Spleen (tissue), 11 donors: ENCODE measurements around the gene COA3. TPM values are rescaled to one million over a fixed set of nuclear protein-coding genes. Genes with fewer than 3 reads are reported as not detected.

Experiments
- DNase-seq: peaks from one replicate; pipeline ENCODE4 v3.0.0-alpha.2; 2020
- H3K27ac ChIP-seq, 8 donors: fragments of 200-600 bp; sonication (generic) in 7 of 8; 1 replicate in 4 of 8; 2 replicates in 4 of 8; pipeline versions ENCODE4 v1.5.0 to v1.8.0; 2016 to 2021; ENCODE audit warnings: inconsistent platforms in 4 of 8, mild to moderate bottlenecking in 4 of 8, moderate library complexity in 1 of 8
- H3K27me3 ChIP-seq, 7 donors: fragments of 200-600 bp; sonication (generic) in 6 of 7; replicated peaks in 1 of 7; 1 replicate in 4 of 7; 2 replicates in 3 of 7; pipeline versions ENCODE4 v1.5.0 to v1.8.0; 2016 to 2021; ENCODE audit warnings: inconsistent platforms in 3 of 7, mild to moderate bottlenecking in 1 of 7
- H3K36me3 ChIP-seq, 6 donors: fragments of 200-600 bp; sonication (generic) in 5 of 6; 1 replicate in 4 of 6; 2 replicates in 2 of 6; pipeline versions ENCODE4 v1.5.0 to v1.8.0; 2016 to 2021; ENCODE audit warnings: inconsistent platforms in 2 of 6
- H3K4me1 ChIP-seq, 6 donors: fragments of 200-600 bp; sonication (generic) in 5 of 6; 1 replicate in 3 of 6; 2 replicates in 3 of 6; pipeline versions ENCODE4 v1.5.0 to v1.8.0; 2016 to 2021; ENCODE audit warnings: inconsistent platforms in 3 of 6
- H3K4me3 ChIP-seq, 8 donors: fragments of 200-600 bp; sonication (generic) in 7 of 8; 1 replicate in 4 of 8; 2 replicates in 4 of 8; pipeline versions ENCODE4 v1.5.0 to v1.8.0; 2016 to 2021; ENCODE audit warnings: inconsistent platforms in 4 of 8, mild to moderate bottlenecking in 4 of 8, moderate library complexity in 2 of 8
- H3K9me3 ChIP-seq, 8 donors: fragments of 200-600 bp; sonication (generic) in 7 of 8; 1 replicate in 4 of 8; 2 replicates in 4 of 8; pipeline versions ENCODE4 v1.5.0 to v1.8.0; 2016 to 2021; ENCODE audit warnings: inconsistent platforms in 4 of 8
- CTCF ChIP-seq, 11 experiments: fragments of 200-600 bp in 7 of 11; fragments of 450-650 bp in 4 of 11; sonication (generic) in 4 of 11; IDR thresholded peaks in 8 of 11; conservative IDR thresholded peaks in 3 of 11; 1 replicate in 7 of 11; 2 replicates in 4 of 11; pipeline versions ENCODE4 v1.4.0 to v1.8.0; 2016 to 2021; ENCODE audit warnings: antibody characterized with exemption in 11 of 11, inconsistent platforms in 4 of 11, mild to moderate bottlenecking in 1 of 11
- POLR2A ChIP-seq, 3 donors: fragments of 450-650 bp; IDR thresholded peaks; one replicate each; pipeline ENCODE4 v1.5.1; 2017; ENCODE audit warnings: antibody characterized with exemption in 3 of 3, mild to moderate bottlenecking in 1 of 3
- POLR2AphosphoS5 ChIP-seq, 3 donors: sonication (generic); formaldehyde crosslinking; IDR thresholded peaks; one replicate each; pipeline ENCODE4 v1.5.1; 2017; ENCODE audit warnings: antibody characterized with exemption in 3 of 3
- WGBS, 5 donors: extraction: QIAGEN DNeasy Blood & Tissue Kit in 3 of 5; methylation state at CpG; one replicate each; pipeline versions ENCODE4 v1.1.5 to v1.1.7; 2013 to 2018; 5-methylcytosine and 5-hydroxymethylcytosine counted together
- intact Hi-C: fragments of 100-400 bp; cut with DNase I; formaldehyde crosslinking; loops from one replicate; pipeline ENCODE4 v1.15.0; 2023; ENCODE audit warnings: low total_unique reads
- polyA plus RNA-seq, 3 donors: library from polyadenylated mRNA; stranded (reverse); fragments of 200-250 nt; gene quantifications; one replicate each; pipeline ENCODE4 v1.2.1, GENCODE V29; 2013
- total RNA-seq, 7 donors: library from RNA; depleted of rRNA in 3 of 7; stranded (reverse); fragments of >200 nt in 3 of 7; fragmentation: NEBNext Ultra II Directional in 4 of 7; extraction: Animal tissue kit (Norgen Biotek cat#: 25700) in 4 of 7; gene quantifications; one replicate each; pipeline versions ENCODE4 v1.1.0 to v1.2.1, GENCODE V29; 2016 to 2021
- donor health status: healthy with polysubstance abuse.
- donor health status: DM: no; HTN: no; CAD: no; lungs with moderate emphysema.
- donor health status: DM: no; HTN: no; CAD: no.
- donor health status: Bipolar disorder and iron deficiency.
- donor health status: healthy.
- donor health status: DM: no; HTN: no; CAD: no.
- donor health status: DM: yes; HTN: yes; CAD: no.

COA3 gene
- total and polyA plus RNA-seq, 10 donors = 30.0 to 126 (median 43.3) TPM

- DNase-seq = peak; percentile 59
- TF ChIP-seq CTCF (IDR thresholded peaks at IDR 0.05 in 8 of 11, conservative IDR thresholded peaks at IDR 0.05 in 3 of 11) = no peak
- TF ChIP-seq POLR2A (IDR thresholded peaks at IDR 0.05) = no peak
- TF ChIP-seq POLR2AphosphoS5 (IDR thresholded peaks at IDR 0.05) = no peak
- 61 to 87% (median 70%) methylated on average over 7 of the region's 7 CpGs for WGBS, 5 donors
- H3K36me3 ChIP-seq = peaks cover 3 to 51% (median 45%) of the 10 kb centered on the region in 6 donors
- H3K4me1 ChIP-seq = peaks cover 0 to 80% (median 23%) of the 10 kb centered on the region in 6 donors
- no peaks in the 10 kb centered on the region for H3K9me3 ChIP-seq
- intact Hi-C loops = no loop called here
- no peaks in the 10 kb centered on the region for H3K27me3 ChIP-seq
- no peak overlapping the region for H3K4me3 ChIP-seq
- peak overlapping the region in 3 of 8 donors; percentile 21 to 42 (median 38) for H3K27ac ChIP-seq
These were observed 47.6 kb upstream of the COA3 start for GRCh38 chr17:42845918-42846593.

- no peaks in the 10 kb centered on the region for H3K9me3 ChIP-seq
- H3K4me1 ChIP-seq = peaks cover 0 to 76% (median 22%) of the 10 kb centered on the region in 6 donors
- 92 to 95% (median 94%) methylated on average over 11 to 12 of the region's 12 CpGs for whole genome bisulfite sequencing, 5 donors
- peak; percentile 39 for DNase-seq
- peaks cover 3 to 57% (median 50%) of the 10 kb centered on the region in 6 donors for H3K36me3 ChIP-seq
- intact Hi-C loops = no loop called here
- no peak overlapping the region for H3K4me3 ChIP-seq
- TF ChIP-seq POLR2AphosphoS5 (IDR thresholded peaks at IDR 0.05) (no peak), POLR2A (IDR thresholded peaks at IDR 0.05) (no peak), CTCF (IDR thresholded peaks at IDR 0.05 in 8 of 11, conservative IDR thresholded peaks at IDR 0.05 in 3 of 11) (no peak)
- H3K27ac ChIP-seq = peak overlapping the region in 1 of 8 donors; percentile 38
- H3K27me3 ChIP-seq = no peaks in the 10 kb centered on the region
These were observed 47.0 kb upstream of the COA3 start for GRCh38 chr17:42845556-42845917.

GRCh38 chr17:42844761-42845555 is 46.5 kb upstream of the COA3 start:
- TF ChIP-seq CTCF (IDR thresholded peaks at IDR 0.05 in 8 of 11, conservative IDR thresholded peaks at IDR 0.05 in 3 of 11) (no peak), POLR2AphosphoS5 (IDR thresholded peaks at IDR 0.05) (peak in 2 of 3 donors; percentile 28 to 66)
- peak overlapping the region in 1 of 8 donors; percentile 24 for H3K27ac ChIP-seq
- H3K27me3 ChIP-seq = no peaks in the 10 kb centered on the region
- WGBS, 5 donors = 84 to 95% (median 92%) methylated on average over 11 to 24 of the region's 24 CpGs
- DNase-seq = peak; percentile 66
- H3K4me1 ChIP-seq = peaks cover 0 to 70% (median 21%) of the 10 kb centered on the region in 6 donors
- H3K4me3 ChIP-seq = no peak overlapping the region
- H3K9me3 ChIP-seq = no peaks in the 10 kb centered on the region
- H3K36me3 ChIP-seq = peaks cover 3 to 62% (median 55%) of the 10 kb centered on the region in 6 donors
- intact Hi-C loops = no loop called here

GRCh38 chr17:42844271-42844670 is 45.8 kb upstream of the COA3 start, which contains the start of gene AOC2:
AOC2 (plus strand) TSS chr17:42844580; CDS start chr17:42844627, 47 bp downstream.
- WGBS, 5 donors = 47 to 70% (median 63%) methylated on average over 4 of the region's 4 CpGs
- Histone ChIP-seq H3K27me3 (no peaks in the 10 kb centered on the region), H3K4me1 (peaks cover 0 to 66% (median 19%) of the 10 kb centered on the region in 6 donors), H3K4me3 (no peak within 1 kb of the TSS), H3K9me3 (no peaks in the 10 kb centered on the region), H3K27ac (peak within 1 kb of the TSS in 2 of 8 donors; percentile 24 to 31), H3K36me3 (peaks cover 3 to 69% (median 62%) of the 10 kb centered on the region in 6 donors)
- no peak for DNase-seq
- TF ChIP-seq CTCF (IDR thresholded peaks at IDR 0.05 in 8 of 11, conservative IDR thresholded peaks at IDR 0.05 in 3 of 11) (no peak), POLR2A (IDR thresholded peaks at IDR 0.05) (no peak), POLR2AphosphoS5 (IDR thresholded peaks at IDR 0.05) (no peak)
- intact Hi-C loops = no loop called here
